ENCODE data around the gene PHAF1.

PHAF1 gene

GRCh38 chr16:67091906-67092566 is 17.7 kb upstream of the PHAF1 start:
- Mint-ChIP-seq H3K4me3 (no peak overlapping the region), H3K27me3 (no peaks in the 10 kb centered on the region), H3K9me3 (no peaks in the 10 kb centered on the region), H3K36me3 (peaks cover 10 to 19% of the 10 kb centered on the region in 2 donors), H3K4me1 (peaks cover 6 to 18% of the 10 kb centered on the region in 2 donors), H3K27ac (no peak overlapping the region)
- no peak for DNase-seq
- ATAC-seq (replicated peaks) = peak in 1 of 2 donors; percentile 27

GRCh38 chr16:67093098-67093726 is 16.5 kb upstream of the PHAF1 start:
- Mint-ChIP-seq H3K4me1 (peaks cover 5 to 17% of the 10 kb centered on the region in 2 donors), H3K4me3 (no peak overlapping the region), H3K27ac (no peak overlapping the region), H3K9me3 (no peaks in the 10 kb centered on the region), H3K27me3 (no peaks in the 10 kb centered on the region), H3K36me3 (peaks cover 9 to 14% of the 10 kb centered on the region in 2 donors)
- DNase-seq (no peak), ATAC-seq (replicated peaks) (no peak)

- H3K9me3 Mint-ChIP-seq = no peaks in the 10 kb centered on the region
- H3K4me1 Mint-ChIP-seq = peaks cover 0 to under 1% of the 10 kb centered on the region in 2 donors
- H3K36me3 Mint-ChIP-seq = peaks cover 3 to 6% of the 10 kb centered on the region in 2 donors
Measured at GRCh38 chr16:67098599-67098998, 11.1 kb upstream of the PHAF1 start.

GRCh38 chr16:67100569-67101310 is 9.0 kb upstream of the PHAF1 start:
- H3K4me3 Mint-ChIP-seq = no peak overlapping the region
- H3K27ac Mint-ChIP-seq = no peak overlapping the region
- H3K27me3 Mint-ChIP-seq = no peaks in the 10 kb centered on the region
- H3K4me1 Mint-ChIP-seq = peaks cover 13 to 19% of the 10 kb centered on the region in 2 donors
- no peaks in the 10 kb centered on the region for H3K9me3 Mint-ChIP-seq
- DNase-seq = no peak
- H3K36me3 Mint-ChIP-seq = peaks cover 3 to 4% of the 10 kb centered on the region in 2 donors
- ATAC-seq (replicated peaks) = peak in 1 of 2 donors; percentile 33

More at GRCh38 chr16:67098599-67098998, 11.1 kb upstream of the PHAF1 start:
- no peak overlapping the region for H3K27ac Mint-ChIP-seq
- no peaks in the 10 kb centered on the region for H3K27me3 Mint-ChIP-seq
- DNase-seq = no peak
- H3K4me3 Mint-ChIP-seq = no peak overlapping the region
- no peak for ATAC-seq (replicated peaks)

GRCh38 chr16:67101311-67102082 is 8.2 kb upstream of the PHAF1 start:
- Mint-ChIP-seq H3K27me3 (no peaks in the 10 kb centered on the region), H3K4me1 (peaks cover 13 to 19% of the 10 kb centered on the region in 2 donors), H3K36me3 (peaks cover 3 to 4% of the 10 kb centered on the region in 2 donors), H3K9me3 (no peaks in the 10 kb centered on the region), H3K27ac (no peak overlapping the region), H3K4me3 (no peak overlapping the region)
- no peak for DNase-seq
- peak; percentile 72 to 86 for ATAC-seq (replicated peaks)

- Mint-ChIP-seq H3K4me1 (peaks cover 13 to 19% of the 10 kb centered on the region in 2 donors), H3K36me3 (peaks cover 3 to 4% of the 10 kb centered on the region in 2 donors), H3K27ac (peak overlapping the region; percentile 67), H3K4me3 (no peak overlapping the region), H3K27me3 (no peaks in the 10 kb centered on the region), H3K9me3 (no peaks in the 10 kb centered on the region)
- ATAC-seq (replicated peaks) (peak; percentile 24 to 46), DNase-seq (no peak)
Measured at GRCh38 chr16:67104061-67104460, 5.7 kb upstream of the PHAF1 start.

- H3K36me3 Mint-ChIP-seq = peaks cover 3 to 4% of the 10 kb centered on the region in 2 donors
Measured at GRCh38 chr16:67104845-67105244, 4.9 kb upstream of the PHAF1 start.

GRCh38 chr16:67105246-67105645 is 4.5 kb upstream of the PHAF1 start:
- H3K36me3 Mint-ChIP-seq = peaks cover 3 to 4% of the 10 kb centered on the region in 2 donors
- no peak for DNase-seq
- H3K9me3 Mint-ChIP-seq = no peaks in the 10 kb centered on the region
- H3K27me3 Mint-ChIP-seq = no peaks in the 10 kb centered on the region
- H3K4me3 Mint-ChIP-seq = no peak overlapping the region
- H3K27ac Mint-ChIP-seq = peak overlapping the region; percentile 9
- ATAC-seq (replicated peaks) = no peak
- peaks cover 16 to 26% of the 10 kb centered on the region in 2 donors for H3K4me1 Mint-ChIP-seq

More at GRCh38 chr16:67104845-67105244, 4.9 kb upstream of the PHAF1 start:
- Mint-ChIP-seq H3K4me3 (no peak overlapping the region), H3K27me3 (no peaks in the 10 kb centered on the region), H3K27ac (no peak overlapping the region), H3K4me1 (peaks cover 16 to 25% of the 10 kb centered on the region in 2 donors), H3K9me3 (no peaks in the 10 kb centered on the region)
- no peak for ATAC-seq (replicated peaks)
- DNase-seq = no peak

GRCh38 chr16:67105881-67106280 is 3.9 kb upstream of the PHAF1 start:
- Mint-ChIP-seq H3K9me3 (no peaks in the 10 kb centered on the region), H3K4me1 (peaks cover 18 to 33% of the 10 kb centered on the region in 2 donors), H3K36me3 (peaks cover 3 to 4% of the 10 kb centered on the region in 2 donors), H3K27ac (no peak overlapping the region), H3K27me3 (no peaks in the 10 kb centered on the region), H3K4me3 (no peak overlapping the region)
- no peak for DNase-seq
- no peak for ATAC-seq (replicated peaks)

GRCh38 chr16:67108489-67108888 is 1.3 kb upstream of the PHAF1 start:
- Mint-ChIP-seq H3K4me3 (no peak overlapping the region), H3K27me3 (no peaks in the 10 kb centered on the region), H3K27ac (no peak overlapping the region), H3K4me1 (peaks cover 32 to 51% of the 10 kb centered on the region in 2 donors), H3K9me3 (no peaks in the 10 kb centered on the region), H3K36me3 (peaks cover 6 to 9% of the 10 kb centered on the region in 2 donors)
- ATAC-seq (replicated peaks) (no peak), DNase-seq (no peak)

GRCh38 chr16:67108931-67109406 is 772 bp upstream of the PHAF1 start:
- no peak for DNase-seq
- no peak for ATAC-seq (replicated peaks)
- Mint-ChIP-seq H3K4me1 (peaks cover 30 to 47% of the 10 kb centered on the region in 2 donors), H3K36me3 (peaks cover 6 to 9% of the 10 kb centered on the region in 2 donors), H3K9me3 (no peaks in the 10 kb centered on the region), H3K27ac (peak overlapping the region; percentile 80), H3K27me3 (no peaks in the 10 kb centered on the region), H3K4me3 (peak overlapping the region; percentile 97 to 99)

GRCh38 chr16:67111951-67112444 is 2.3 kb downstream of the PHAF1 start:
- H3K9me3 Mint-ChIP-seq = no peaks in the 10 kb centered on the region
- DNase-seq (no peak), ATAC-seq (replicated peaks) (no peak)
- H3K4me3 Mint-ChIP-seq = no peak overlapping the region
- peaks cover 32 to 49% of the 10 kb centered on the region in 2 donors for H3K4me1 Mint-ChIP-seq
- no peaks in the 10 kb centered on the region for H3K27me3 Mint-ChIP-seq
- peaks cover 8 to 24% of the 10 kb centered on the region in 2 donors for H3K36me3 Mint-ChIP-seq
- H3K27ac Mint-ChIP-seq = no peak overlapping the region

GRCh38 chr16:67112591-67113399 is 3.1 kb downstream of the PHAF1 start:
- Mint-ChIP-seq H3K4me3 (no peak overlapping the region), H3K4me1 (peaks cover 32 to 49% of the 10 kb centered on the region in 2 donors), H3K27ac (no peak overlapping the region), H3K36me3 (peaks cover 11 to 27% of the 10 kb centered on the region in 2 donors), H3K27me3 (no peaks in the 10 kb centered on the region), H3K9me3 (no peaks in the 10 kb centered on the region)
- ATAC-seq (replicated peaks) = no peak
- DNase-seq = no peak

All from stimulated activated naive B cell treated with anti-CD40 and anti-IgM and Interleukin-4, amounts not matched to agents 10 μg/mL and 1 μg/mL and 100 μg/mL, for 72 hours (primary cell).